Adipose tissue (tissue), 3 donors: ENCODE data around the gene PPP1R2. TPM values are rescaled to one million over a fixed set of nuclear protein-coding genes. Genes with fewer than 3 reads are reported as not detected.
A peak's percentile ranks its signal among the peaks of the same experiment; 100 is the strongest.
"Not testable (repeated sequence)": the region's sequence is repeated elsewhere in the genome, so short reads cannot be mapped to it uniquely, and the experiment has no call there.

Source experiments
- H3K27ac ChIP-seq: one replicate; pipeline ENCODE4 v1.5.1; 2013; ENCODE audit warnings: low read depth, low read length
- WGBS, 3 donors: extraction: QIAGEN DNeasy Blood & Tissue Kit; methylation state at CpG; one replicate each; pipeline ENCODE4 v1.1.7; 2013; 5-methylcytosine and 5-hydroxymethylcytosine counted together
- polyA plus RNA-seq, 3 donors: library from polyadenylated mRNA; stranded (reverse); fragments of 200-250 nt; gene quantifications; one replicate each; pipeline ENCODE4 v1.2.3, GENCODE V29; 2013
- donor health status: healthy with polysubstance abuse.
- donor health status: Bipolar disorder and iron deficiency.
- donor health status: healthy.

Gene PPP1R2
- 10 to 100 TPM; 10.6 to 35.2 (median 19.8) TPM for polyA plus RNA-seq

- 0 to 1% (median 0%) methylated on average over 93 to 95 of the region's 95 CpGs for WGBS, 3 donors
- peak within 1 kb of the TSS; percentile 79 for H3K27ac ChIP-seq
These were observed at the start of gene PPP1R2 for GRCh38 chr3:195542698-195543499. TSS of gene PPP1R2 (minus strand) at chr3:195543325. CDS start at chr3:195543025, 300 bp downstream.

GRCh38 chr3:195591852-195592251 lies 48.7 kb upstream of the PPP1R2 start:
- 45 to 68% (median 51%) methylated on average over 2 of the region's 2 CpGs for WGBS, 3 donors
- H3K27ac ChIP-seq: no peak overlapping the region

- 40 to 66% (median 58%) methylated on average over 6 of the region's 6 CpGs for WGBS, 3 donors
- no peak overlapping the region for H3K27ac ChIP-seq
These were observed 48.1 kb upstream of the PPP1R2 start for GRCh38 chr3:195591220-195591619.

- WGBS, 3 donors: 94 to 100% (median 98%) methylated on average over 2 of the region's 2 CpGs
- not testable (repeated sequence) for H3K27ac ChIP-seq
These were observed 47.3 kb upstream of the PPP1R2 start for GRCh38 chr3:195590381-195590780.

GRCh38 chr3:195589796-195590195 lies 46.7 kb upstream of the PPP1R2 start:
- not testable (repeated sequence) for H3K27ac ChIP-seq
- 58 to 83% (median 70%) methylated on average over 6 of the region's 6 CpGs for WGBS, 3 donors

GRCh38 chr3:195587824-195588223 lies 44.7 kb upstream of the PPP1R2 start:
- no peak overlapping the region for H3K27ac ChIP-seq
- WGBS, 3 donors: 75 to 82% (median 77%) methylated on average over 5 of the region's 5 CpGs

GRCh38 chr3:195587406-195587805 lies 44.3 kb upstream of the PPP1R2 start:
- no peak overlapping the region for H3K27ac ChIP-seq
- WGBS, 3 donors: 70 to 83% (median 72%) methylated on average over 4 of the region's 4 CpGs

GRCh38 chr3:195584543-195584870 lies 41.4 kb upstream of the PPP1R2 start:
- 63 to 72% (median 71%) methylated on average over 4 of the region's 4 CpGs for WGBS, 3 donors
- H3K27ac ChIP-seq: no peak overlapping the region

GRCh38 chr3:195583831-195584542 lies 40.9 kb upstream of the PPP1R2 start, which contains the start of gene APOD:
TSS of gene APOD (minus strand) at chr3:195583940. CDS start at chr3:195579461, 4,479 bp downstream.
- no peak within 1 kb of the TSS for H3K27ac ChIP-seq
- WGBS, 3 donors: 31 to 52% (median 40%) methylated on average over 16 of the region's 16 CpGs

GRCh38 chr3:195582947-195583346 lies 39.8 kb upstream of the PPP1R2 start:
- H3K27ac ChIP-seq: no peak overlapping the region
- 74 to 77% (median 76%) methylated on average over 9 of the region's 9 CpGs for WGBS, 3 donors

- no peak overlapping the region for H3K27ac ChIP-seq
- WGBS, 3 donors: 49 to 54% (median 50%) methylated on average over 6 of the region's 6 CpGs
These were observed 37.8 kb upstream of the PPP1R2 start for GRCh38 chr3:195580744-195581443.

GRCh38 chr3:195579281-195579680 lies 36.2 kb upstream of the PPP1R2 start:
- 82 to 97% (median 94%) methylated on average over 12 of the region's 12 CpGs for WGBS, 3 donors
- H3K27ac ChIP-seq: no peak overlapping the region

- WGBS, 3 donors: 89 to 91% (median 89%) methylated on average over 6 of the region's 6 CpGs
- H3K27ac ChIP-seq: no peak overlapping the region
These were observed 35.4 kb upstream of the PPP1R2 start for GRCh38 chr3:195578565-195578964.

GRCh38 chr3:195577645-195578177 lies 34.6 kb upstream of the PPP1R2 start:
- no peak overlapping the region for H3K27ac ChIP-seq
- whole genome bisulfite sequencing, 3 donors: 71 to 75% (median 72%) methylated on average over 9 of the region's 9 CpGs

GRCh38 chr3:195574497-195575304 lies 31.6 kb upstream of the PPP1R2 start:
- WGBS, 3 donors: 63 to 70% (median 68%) methylated on average over 8 of the region's 8 CpGs
- H3K27ac ChIP-seq: no peak overlapping the region

- WGBS, 3 donors: 90 to 97% (median 96%) methylated on average over 19 of the region's 19 CpGs
These were observed 30.7 kb upstream of the PPP1R2 start for GRCh38 chr3:195573611-195574496.

GRCh38 chr3:195571361-195571760 lies 28.2 kb upstream of the PPP1R2 start:
- 74 to 82% (median 77%) methylated on average over 6 of the region's 6 CpGs for WGBS, 3 donors
- H3K27ac ChIP-seq: no peak overlapping the region

More at GRCh38 chr3:195573611-195574496, 30.7 kb upstream of the PPP1R2 start:
- H3K27ac ChIP-seq: no peak overlapping the region
